ENCODE data around the gene PCNX3. TPM values are rescaled to one million over a fixed set of nuclear protein-coding genes. Genes with fewer than 3 reads are reported as not detected.

Gene PCNX3
- total and polyA plus RNA-seq, 3 experiments from 2014 or later, result 8.5 to 53.1 (median 46.4) TPM

DNA sequence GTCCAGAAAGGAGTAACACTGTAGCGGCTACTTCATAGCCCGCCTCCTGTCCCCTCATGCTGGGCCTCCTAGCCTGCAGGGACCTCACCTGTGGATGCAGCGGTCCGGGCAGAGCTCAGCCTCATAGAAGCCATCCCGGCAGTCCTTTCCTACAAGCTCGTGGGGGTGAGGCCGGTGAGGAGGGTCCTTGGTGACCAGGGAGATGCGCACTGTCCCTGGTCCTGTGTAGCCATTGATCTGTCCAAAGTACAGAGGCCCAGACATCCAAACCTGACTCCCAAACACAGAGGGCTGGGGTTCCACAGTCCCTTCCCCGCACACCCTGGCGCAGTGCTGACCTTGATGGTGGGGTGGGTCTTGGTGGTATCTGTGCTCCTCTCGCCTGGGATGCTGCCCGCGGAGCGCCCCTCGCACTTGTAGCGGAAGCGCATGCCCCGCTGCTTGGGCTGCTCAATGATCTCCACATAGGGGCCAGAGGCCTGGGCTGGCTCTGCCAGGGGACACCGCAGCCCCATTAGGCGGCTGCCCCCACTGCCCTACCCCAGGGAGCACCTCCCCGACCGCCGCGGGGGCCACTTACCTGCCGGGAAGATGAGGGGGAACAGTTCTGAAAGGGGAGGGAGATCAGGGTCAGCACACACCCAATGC is 46.1 kb downstream of the PCNX3 start:
- Mint-ChIP-seq H3K36me3 (peaks cover 13 to 58% (median 14%) of the 10 kb centered on the region in 3 donors), H3K27ac (peak overlapping the region; percentile 77 to 99 (median 90)), H3K27me3 (no peaks in the 10 kb centered on the region), H3K4me3 (peak overlapping the region; percentile 83 to 91 (median 86)), H3K9me3 (no peaks in the 10 kb centered on the region), H3K4me1 (peaks cover 41 to 61% (median 41%) of the 10 kb centered on the region in 3 donors)
- Histone ChIP-seq H3K4me3 (ENCODE audit: low read length) (peak overlapping the region; percentile 97), H3K27ac (ENCODE audit: low read depth, low read length) (peak overlapping the region; percentile 97), H3K4me1 (ENCODE audit: insufficient read depth, low read length) (peaks cover 22% of the 10 kb centered on the region), H3K27me3 (ENCODE audit: insufficient read depth, low read length, poor library complexity, severe bottlenecking) (no peaks in the 10 kb centered on the region), H3K36me3 (ENCODE audit: insufficient read depth, low read length) (peaks cover 47% of the 10 kb centered on the region), H3K9me3 (ENCODE audit: low read length) (no peaks in the 10 kb centered on the region)
- CTCF ChIA-PET, result interaction anchor here (0.8 to 2.6 kb wide), 5 partner anchors 8 to 197 kb away, joined by 3 to 9 read pairs (median 4); partner anchors contain the start of genes MAP3K11, PCNX3 and SIPA1
- no peak for DNase-seq
- POLR2A ChIA-PET, result interaction anchor here (1.3 to 4.1 kb wide), 5 partner anchors 9 to 784 kb away, joined by 3 to 46 read pairs (median 16); partner anchors contain the start of genes PCNX3, RNASEH2C and SIPA1

DNA sequence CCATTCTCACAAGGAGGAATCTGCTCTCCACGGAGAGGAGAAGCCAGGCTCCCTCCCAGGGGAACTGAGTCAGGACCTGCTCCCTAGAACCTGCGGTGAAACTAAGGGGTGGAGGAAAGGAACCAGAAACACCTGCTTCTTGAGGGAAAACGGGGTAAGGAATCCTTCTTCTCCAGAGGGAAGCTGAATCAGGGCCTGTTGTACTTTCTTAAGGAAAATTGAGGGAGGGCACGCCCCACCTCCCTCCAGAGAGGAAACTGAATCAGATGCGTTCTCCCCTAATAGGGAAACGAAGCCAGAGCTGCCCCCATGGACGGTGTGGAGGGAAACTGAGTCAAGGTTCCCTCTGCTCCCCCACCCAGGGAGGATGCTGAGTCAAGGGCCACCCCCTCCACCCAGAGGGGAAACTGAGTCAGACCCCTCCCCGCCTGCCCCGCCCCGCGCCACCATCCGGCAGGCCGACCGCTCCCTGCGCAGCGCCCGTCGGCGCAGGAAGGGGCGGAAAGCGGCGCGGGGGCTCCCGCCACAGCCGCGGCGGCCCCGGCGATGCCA is 46.7 kb downstream of the PCNX3 start:
- Mint-ChIP-seq H3K36me3 (peaks cover 11 to 52% (median 14%) of the 10 kb centered on the region in 3 donors), H3K27ac (peak overlapping the region; percentile 77 to 99 (median 90)), H3K9me3 (no peaks in the 10 kb centered on the region), H3K4me1 (peaks cover 35 to 56% (median 36%) of the 10 kb centered on the region in 3 donors), H3K27me3 (no peaks in the 10 kb centered on the region), H3K4me3 (peak overlapping the region; percentile 83 to 91 (median 86))
- ChIA-PET CTCF (interaction anchor here (1.1 to 2.6 kb wide), 5 partner anchors 9 to 228 kb away, joined by 3 to 9 read pairs (median 4); partner anchors contain the start of genes CCDC85B, MAP3K11 and PCNX3), POLR2A (interaction anchor here (0.7 to 4.1 kb wide), 13 partner anchors 9 to 883 kb away, joined by 3 to 46 read pairs (median 4); partner anchors contain the start of genes AP5B1, FIBP, KAT5 and MAP3K11)
- no peak for DNase-seq
- peak overlapping the region; percentile 97 for H3K27ac ChIP-seq (ENCODE audit: low read depth, low read length)
- H3K4me1 ChIP-seq (ENCODE audit: insufficient read depth, low read length), result peaks cover 22% of the 10 kb centered on the region
- no peaks in the 10 kb centered on the region for H3K9me3 ChIP-seq (ENCODE audit: low read length)
- H3K27me3 ChIP-seq (ENCODE audit: insufficient read depth, low read length, poor library complexity, severe bottlenecking), result no peaks in the 10 kb centered on the region
- peak overlapping the region; percentile 97 for H3K4me3 ChIP-seq (ENCODE audit: low read length)
- H3K36me3 ChIP-seq (ENCODE audit: insufficient read depth, low read length), result peaks cover 42% of the 10 kb centered on the region

DNA sequence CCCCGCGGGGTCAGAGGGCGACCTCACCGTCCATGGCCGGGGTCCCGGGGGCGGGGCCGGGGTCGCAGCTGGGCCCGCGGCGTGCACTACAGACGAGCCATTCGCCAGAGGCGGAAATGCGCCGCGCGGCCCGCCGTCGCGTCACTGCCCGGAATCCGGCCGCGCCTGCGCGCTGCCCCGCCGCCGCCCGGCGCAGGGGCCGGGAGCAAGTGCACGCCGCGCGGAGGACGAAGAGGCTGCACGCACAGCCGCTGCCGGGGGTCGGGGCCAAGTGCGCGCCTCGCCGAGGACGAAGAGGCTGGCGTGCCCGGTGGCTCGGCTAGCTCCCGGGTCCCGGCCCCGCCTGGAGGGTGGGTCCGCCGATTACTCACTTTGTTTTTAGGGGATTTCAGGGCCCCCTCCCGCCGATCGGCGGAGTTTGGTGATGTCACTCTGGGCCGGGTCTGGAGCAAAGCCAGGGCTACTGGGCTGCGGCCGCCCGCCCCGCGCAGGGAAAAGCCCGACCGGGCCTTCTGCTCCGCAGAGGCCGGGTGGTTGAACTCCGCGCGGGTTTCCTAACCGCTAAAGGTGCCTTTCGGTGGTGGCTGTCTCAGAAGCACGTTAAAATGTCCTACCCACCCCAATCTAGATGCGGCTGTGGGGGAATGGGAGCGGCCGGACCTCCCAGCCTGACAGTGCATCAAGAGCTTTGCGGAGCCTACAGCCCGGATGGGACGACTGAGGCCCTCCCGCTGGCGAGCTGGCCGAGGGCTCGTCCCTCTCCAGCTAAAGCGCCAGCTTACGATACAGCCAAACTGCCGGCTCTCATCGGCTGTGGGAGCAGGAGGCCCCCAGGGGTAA is 47.4 kb downstream of the PCNX3 start, which contains the start of gene RELA:
Gene RELA (minus strand): TSS at position 118 of the 840 bp plus-strand sequence. CDS start 84 bp downstream, at position 34.
- Histone ChIP-seq H3K9me3 (ENCODE audit: low read length) (no peaks in the 10 kb centered on the region), H3K4me1 (ENCODE audit: insufficient read depth, low read length) (peaks cover 22% of the 10 kb centered on the region), H3K4me3 (ENCODE audit: low read length) (peak within 1 kb of the TSS; percentile 97), H3K27me3 (ENCODE audit: insufficient read depth, low read length, poor library complexity, severe bottlenecking) (no peaks in the 10 kb centered on the region), H3K36me3 (ENCODE audit: insufficient read depth, low read length) (peaks cover 35% of the 10 kb centered on the region), H3K27ac (ENCODE audit: low read depth, low read length) (peak within 1 kb of the TSS; percentile 97)
- Mint-ChIP-seq H3K36me3 (peaks cover 11 to 45% (median 14%) of the 10 kb centered on the region in 3 donors), H3K27me3 (no peaks in the 10 kb centered on the region), H3K9me3 (no peaks in the 10 kb centered on the region), H3K27ac (peak within 1 kb of the TSS; percentile 92 to 99 (median 98)), H3K4me3 (peak within 1 kb of the TSS; percentile 88 to 97 (median 90)), H3K4me1 (peaks cover 30 to 50% (median 30%) of the 10 kb centered on the region in 3 donors)
- POLR2A ChIA-PET, result interaction anchor here (0.6 to 4.1 kb wide), 16 partner anchors 10 to 884 kb away, joined by 3 to 46 read pairs (median 4); partner anchors contain the start of genes AP5B1, FIBP, KAT5 and MALAT1
- CTCF ChIA-PET, result interaction anchor here (0.8 to 2.6 kb wide), 9 partner anchors 10 to 227 kb away, joined by 3 to 9 read pairs (median 3); partner anchors contain the start of genes CCDC85B, MAP3K11 and PCNX3
- DNase-seq, result peak; percentile 83 to 96 (median 88)

DNA sequence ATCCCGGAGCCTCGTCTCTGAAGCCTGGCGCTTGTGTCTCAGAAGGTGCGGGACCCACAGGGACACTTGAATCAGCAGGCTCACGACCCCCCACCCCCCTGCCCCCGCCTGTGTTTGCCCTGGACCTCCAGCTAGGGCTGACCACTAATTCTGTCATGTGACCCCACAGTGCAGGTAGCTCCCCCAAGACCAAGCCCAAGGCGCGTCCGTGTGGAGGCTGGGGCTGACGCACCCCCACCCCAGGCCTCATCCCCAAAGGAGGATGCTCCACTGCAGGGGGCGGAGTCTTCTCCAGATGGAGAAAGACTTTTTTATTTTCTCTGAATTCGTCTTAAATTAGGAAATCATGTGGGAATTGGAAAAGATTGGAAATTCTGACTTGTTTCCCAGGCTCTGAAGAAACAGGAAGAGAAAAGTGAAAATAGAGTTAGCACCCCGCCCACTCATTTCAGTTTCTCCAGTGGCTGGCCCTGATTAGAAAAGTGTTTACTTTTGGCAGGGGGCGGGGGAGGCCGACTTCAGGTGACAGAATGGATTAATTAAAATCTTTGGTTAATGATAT is 48.1 kb downstream of the PCNX3 start:
- Histone ChIP-seq H3K4me1 (ENCODE audit: insufficient read depth, low read length) (peaks cover 22% of the 10 kb centered on the region), H3K27ac (ENCODE audit: low read depth, low read length) (peak overlapping the region; percentile 97), H3K27me3 (ENCODE audit: insufficient read depth, low read length, poor library complexity, severe bottlenecking) (no peaks in the 10 kb centered on the region), H3K9me3 (ENCODE audit: low read length) (no peaks in the 10 kb centered on the region), H3K36me3 (ENCODE audit: insufficient read depth, low read length) (peaks cover 28% of the 10 kb centered on the region), H3K4me3 (ENCODE audit: low read length) (peak overlapping the region; percentile 97)
- H3K4me1 Mint-ChIP-seq, result peaks cover 29 to 45% (median 30%) of the 10 kb centered on the region in 3 donors
- ChIA-PET CTCF (interaction anchor here (0.8 to 2.6 kb wide), 5 partner anchors 48 to 154 kb away, joined by 3 to 9 read pairs (median 3); partner anchors contain the start of genes MAP3K11 and PCNX3), POLR2A (interaction anchor here (0.6 to 4.1 kb wide), 15 partner anchors 11 to 885 kb away, joined by 3 to 46 read pairs (median 4); partner anchors contain the start of genes FIBP, KAT5, MALAT1 and PCNX3)
- no peaks in the 10 kb centered on the region for H3K27me3 Mint-ChIP-seq
- no peaks in the 10 kb centered on the region for H3K9me3 Mint-ChIP-seq
- H3K36me3 Mint-ChIP-seq, result peaks cover 11 to 38% (median 14%) of the 10 kb centered on the region in 3 donors
- peak overlapping the region; percentile 88 to 97 (median 90) for H3K4me3 Mint-ChIP-seq
- H3K27ac Mint-ChIP-seq, result peak overlapping the region; percentile 92 to 99 (median 98)
- peak in 4 of 5 donors; percentile 31 to 68 (median 38) for DNase-seq

DNA sequence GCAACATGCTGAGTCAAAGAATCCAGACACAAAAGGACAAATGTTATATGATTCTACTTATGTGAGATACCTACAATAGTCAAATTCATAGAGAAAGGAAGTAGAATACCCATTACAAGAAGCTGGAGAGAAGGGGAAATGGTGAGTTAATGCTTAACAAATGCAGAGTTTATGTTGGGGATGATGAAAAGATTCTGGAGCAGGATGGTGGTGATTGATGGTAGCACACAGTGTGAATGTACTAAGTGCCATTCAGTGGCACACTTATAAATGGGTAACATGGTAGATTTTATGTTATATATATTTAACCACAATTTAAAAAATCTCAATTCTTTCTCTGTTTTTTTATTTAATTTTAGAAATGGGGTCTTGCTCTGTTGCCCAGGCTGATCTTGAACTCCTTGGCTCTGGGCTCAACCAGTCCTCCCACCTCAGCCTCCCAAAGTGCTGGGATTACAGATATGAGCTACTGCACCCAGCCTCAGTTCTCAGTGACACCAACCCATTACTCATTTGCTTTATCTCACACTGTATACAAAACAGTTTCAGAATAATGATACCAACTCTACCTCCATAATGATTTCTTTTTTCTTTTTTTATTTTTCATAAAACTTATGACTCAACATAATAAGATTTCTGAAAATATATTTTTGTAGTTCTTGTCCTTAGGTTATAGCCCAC is 56.7 kb downstream of the PCNX3 start:
- H3K4me3 Mint-ChIP-seq, result no peak overlapping the region
- Histone ChIP-seq H3K4me3 (ENCODE audit: low read length) (no peak overlapping the region), H3K9me3 (ENCODE audit: low read length) (no peaks in the 10 kb centered on the region), H3K4me1 (ENCODE audit: insufficient read depth, low read length) (no peaks in the 10 kb centered on the region), H3K36me3 (ENCODE audit: insufficient read depth, low read length) (no peaks in the 10 kb centered on the region), H3K27ac (ENCODE audit: low read depth, low read length) (no peak overlapping the region), H3K27me3 (ENCODE audit: insufficient read depth, low read length, poor library complexity, severe bottlenecking) (no peaks in the 10 kb centered on the region)
- DNase-seq, result no peak
- POLR2A ChIA-PET, result no interaction called here
- H3K27ac Mint-ChIP-seq, result no peak overlapping the region
- no peaks in the 10 kb centered on the region for H3K27me3 Mint-ChIP-seq
- H3K36me3 Mint-ChIP-seq, result no peaks in the 10 kb centered on the region
- no peaks in the 10 kb centered on the region for H3K4me1 Mint-ChIP-seq
- CTCF ChIA-PET, result no interaction called here
- H3K9me3 Mint-ChIP-seq, result no peaks in the 10 kb centered on the region

DNA sequence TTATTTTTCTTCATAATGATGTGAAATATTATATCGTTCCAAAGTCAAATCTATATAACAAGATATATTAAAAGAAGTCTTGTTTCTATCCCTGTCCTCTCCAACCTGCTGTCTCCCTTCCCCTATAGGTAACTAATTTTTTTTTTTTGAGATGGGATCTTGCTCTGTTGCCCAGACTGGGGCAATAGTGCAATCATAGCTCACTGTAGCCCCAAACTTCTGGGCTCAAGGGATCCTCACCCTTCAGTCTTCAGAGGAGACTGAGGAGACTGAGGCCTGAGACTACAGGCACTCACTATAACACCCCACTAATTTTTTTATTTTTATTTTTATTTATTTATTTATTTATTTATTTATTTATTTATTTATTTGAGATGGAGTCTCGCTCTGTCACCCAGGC is 57.4 kb downstream of the PCNX3 start:
- DNase-seq, result no peak
- CTCF ChIA-PET, result no interaction called here
- Mint-ChIP-seq H3K36me3 (no peaks in the 10 kb centered on the region), H3K27ac (no peak overlapping the region), H3K4me1 (no peaks in the 10 kb centered on the region), H3K9me3 (no peaks in the 10 kb centered on the region), H3K27me3 (no peaks in the 10 kb centered on the region), H3K4me3 (no peak overlapping the region)
- Histone ChIP-seq H3K4me3 (ENCODE audit: low read length) (no peak overlapping the region), H3K36me3 (ENCODE audit: insufficient read depth, low read length) (no peaks in the 10 kb centered on the region), H3K27ac (ENCODE audit: low read depth, low read length) (no peak overlapping the region), H3K4me1 (ENCODE audit: insufficient read depth, low read length) (no peaks in the 10 kb centered on the region), H3K27me3 (ENCODE audit: insufficient read depth, low read length, poor library complexity, severe bottlenecking) (no peaks in the 10 kb centered on the region), H3K9me3 (ENCODE audit: low read length) (no peaks in the 10 kb centered on the region)
- POLR2A ChIA-PET, result no interaction called here

DNA sequence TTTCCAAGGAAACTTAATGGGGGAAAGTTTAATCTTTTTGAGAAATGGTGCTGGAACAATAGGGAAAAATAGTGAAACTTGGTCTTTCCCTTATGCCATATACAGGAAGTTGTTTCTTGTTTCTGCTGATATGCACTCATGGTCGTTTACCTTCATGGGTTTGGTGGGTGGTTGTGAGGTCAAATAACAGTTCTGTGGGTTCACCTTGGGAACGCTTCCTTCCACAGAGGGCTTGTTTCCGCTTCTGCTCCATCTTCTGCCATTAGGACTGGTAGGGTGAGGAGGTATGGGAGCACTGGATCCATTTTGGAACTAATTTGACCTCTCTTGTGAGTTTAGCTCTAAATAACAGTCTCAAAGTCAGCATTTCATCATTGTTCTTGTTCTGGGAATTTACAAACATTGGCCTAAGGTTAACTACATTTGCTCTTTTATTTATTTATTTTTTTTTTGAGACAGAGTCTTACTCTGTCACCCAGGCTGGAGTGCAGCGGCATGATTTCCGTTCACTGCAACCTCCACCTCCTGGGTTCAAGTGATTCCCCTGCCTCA is 64.7 kb downstream of the PCNX3 start:
- no peaks in the 10 kb centered on the region for H3K9me3 Mint-ChIP-seq
- DNase-seq, result no peak
- no peaks in the 10 kb centered on the region for H3K36me3 ChIP-seq (ENCODE audit: insufficient read depth, low read length)
- H3K4me1 ChIP-seq (ENCODE audit: insufficient read depth, low read length), result no peaks in the 10 kb centered on the region
- H3K27me3 Mint-ChIP-seq, result peaks cover 2 to 13% of the 10 kb centered on the region in 2 donors
- ChIA-PET CTCF (no interaction called here), POLR2A (no interaction called here)
- no peak overlapping the region for H3K27ac ChIP-seq (ENCODE audit: low read depth, low read length)
- no peaks in the 10 kb centered on the region for H3K9me3 ChIP-seq (ENCODE audit: low read length)
- no peak overlapping the region for H3K4me3 Mint-ChIP-seq
- H3K36me3 Mint-ChIP-seq, result no peaks in the 10 kb centered on the region
- H3K27me3 ChIP-seq (ENCODE audit: insufficient read depth, low read length, poor library complexity, severe bottlenecking), result no peaks in the 10 kb centered on the region
- H3K27ac Mint-ChIP-seq, result no peak overlapping the region
- no peak overlapping the region for H3K4me3 ChIP-seq (ENCODE audit: low read length)
- no peaks in the 10 kb centered on the region for H3K4me1 Mint-ChIP-seq

All from CD8-positive, alpha-beta memory T cell (primary cell).